Measurements from ENCODE around the gene SAMHD1. TPM values are rescaled to one million over a fixed set of nuclear protein-coding genes. Genes with fewer than 3 reads are reported as not detected.

The SAMHD1 gene
- total RNA-seq, 1 donor from 2014 or later = 22.0 TPM

DNA sequence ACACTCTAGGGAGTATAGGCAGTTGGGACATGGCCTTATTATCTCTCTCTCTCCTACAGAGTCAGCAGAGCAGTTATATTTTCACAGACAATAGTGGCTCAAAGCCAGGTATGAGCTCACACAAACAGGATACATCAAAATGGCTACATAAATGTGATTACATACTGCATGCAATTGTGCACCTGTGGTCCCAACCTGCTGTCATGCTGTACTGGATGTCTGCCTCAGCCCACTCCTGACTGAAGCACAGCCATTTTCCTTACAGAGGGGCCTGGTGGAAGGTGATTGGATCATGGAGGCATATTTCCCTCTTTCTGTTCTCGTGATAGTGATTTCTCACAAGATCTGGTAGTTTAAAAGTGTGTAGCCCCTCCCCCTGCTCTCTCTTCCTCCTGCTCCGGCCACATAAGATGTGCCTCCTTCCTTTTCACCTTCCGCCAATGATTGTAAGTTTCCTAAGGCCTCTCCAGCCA, 37.0 kb upstream of the SAMHD1 start:
- DNase-seq (ENCODE audit: low read depth) = no peak
- TF ChIP-seq CTCF (conservative IDR thresholded peaks at IDR 0.05; ENCODE audit: low read depth, low read length) = no peak

DNA sequence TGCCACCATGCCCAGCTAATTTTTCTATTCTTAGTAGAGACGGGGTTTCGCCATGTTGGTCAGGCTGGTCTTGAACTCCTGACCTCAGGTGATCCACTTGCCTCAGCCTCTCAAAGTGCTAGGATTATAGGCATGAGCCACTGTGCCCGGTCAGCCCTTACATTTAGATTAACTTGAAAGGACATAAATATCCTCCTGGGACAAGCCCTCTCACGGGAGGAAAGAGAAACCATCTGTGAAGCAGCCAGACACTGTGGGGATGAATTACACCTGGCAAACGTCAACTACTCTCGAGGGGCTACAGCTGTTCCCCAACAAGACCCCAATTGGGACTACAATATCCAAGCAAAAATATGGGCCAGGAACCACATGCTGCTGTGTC, 32.7 kb upstream of the SAMHD1 start:
- no peak for TF ChIP-seq CTCF (conservative IDR thresholded peaks at IDR 0.05; ENCODE audit: low read depth, low read length)
- no peak overlapping the region for H3K4me3 ChIP-seq (ENCODE audit: low read depth, low read length)
- DNase-seq (ENCODE audit: low read depth) = no peak

More for the DNA sequence above, 37.0 kb upstream of the SAMHD1 start:
- H3K4me3 ChIP-seq (ENCODE audit: low read depth, low read length) = no peak overlapping the region

DNA sequence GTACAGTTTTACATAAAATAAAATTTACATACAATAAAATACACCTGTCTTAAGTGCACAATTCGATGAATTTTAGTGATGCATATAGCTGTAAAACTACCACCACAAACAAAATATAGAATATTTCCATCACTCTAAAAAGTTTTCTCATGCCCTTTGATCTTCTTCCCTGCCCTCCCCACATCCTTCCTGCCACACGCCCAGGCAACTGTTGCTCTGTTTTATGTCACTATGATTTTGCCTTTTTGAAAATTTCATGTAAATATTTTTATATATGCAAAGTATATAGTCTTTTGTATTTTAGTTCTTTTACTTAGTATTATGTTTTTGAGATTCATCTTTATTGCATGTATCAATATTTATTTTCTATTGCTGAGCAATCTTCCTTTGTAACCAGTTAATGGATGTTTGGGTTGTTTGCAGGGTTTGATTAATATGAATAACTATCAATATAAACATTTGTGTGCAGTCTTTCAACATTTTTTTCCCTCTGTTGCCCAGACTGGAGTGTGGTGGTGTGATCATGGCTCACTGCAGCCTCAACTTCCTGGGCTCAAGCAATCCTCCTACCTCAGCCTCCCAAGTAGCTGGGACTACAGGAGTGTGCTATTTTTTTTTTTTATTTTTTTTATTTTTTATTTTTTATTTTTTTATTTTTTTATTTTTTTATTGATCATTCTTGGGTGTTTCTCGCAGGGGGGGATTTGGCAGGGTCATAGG, 23.8 kb upstream of the SAMHD1 start:
- H3K4me3 ChIP-seq (ENCODE audit: low read depth, low read length) = no peak overlapping the region
- no peak for TF ChIP-seq CTCF (conservative IDR thresholded peaks at IDR 0.05; ENCODE audit: low read depth, low read length)
- DNase-seq (ENCODE audit: low read depth) = no peak

DNA sequence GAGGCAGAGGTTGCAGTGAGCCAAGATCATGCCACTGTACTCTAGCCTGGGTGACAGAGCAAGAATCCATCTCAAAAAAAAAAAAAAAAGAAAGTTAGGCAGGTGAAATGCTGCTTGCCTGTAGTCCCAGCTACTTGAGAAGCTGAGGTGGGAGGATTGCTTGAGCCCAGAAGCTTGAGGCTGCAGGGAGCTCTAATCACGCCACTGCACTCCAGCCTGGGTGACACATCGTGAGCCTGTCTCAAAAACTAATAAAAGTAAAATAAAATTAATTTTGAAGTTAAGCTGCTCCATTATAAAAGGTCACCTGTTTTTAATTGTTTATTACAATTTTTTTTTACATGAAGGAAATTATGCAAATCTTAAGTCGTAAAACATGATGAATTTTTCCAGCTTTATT, 23.2 kb upstream of the SAMHD1 start:
- DNase-seq (ENCODE audit: low read depth) = no peak
- no peak for TF ChIP-seq CTCF (conservative IDR thresholded peaks at IDR 0.05; ENCODE audit: low read depth, low read length)
- no peak overlapping the region for H3K4me3 ChIP-seq (ENCODE audit: low read depth, low read length)

DNA sequence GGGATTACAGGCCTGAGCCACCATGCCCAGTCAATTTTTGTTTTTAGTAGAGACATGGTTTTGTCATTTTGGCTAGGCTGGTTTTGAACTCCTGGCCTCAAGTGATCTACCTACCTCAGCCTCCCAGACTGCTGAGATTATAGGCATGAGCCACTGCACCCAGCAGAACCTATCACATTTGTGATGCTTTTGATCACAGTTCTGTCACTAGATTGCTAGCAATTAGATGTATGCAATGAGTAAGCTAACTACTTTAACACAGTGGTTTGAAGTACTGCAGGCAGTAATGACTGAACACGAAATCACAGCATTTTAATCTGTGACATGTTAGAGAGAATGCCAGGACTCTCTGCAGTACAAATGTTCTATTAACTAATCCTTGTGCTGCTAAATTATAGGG, 19.6 kb upstream of the SAMHD1 start:
- no peak for DNase-seq (ENCODE audit: low read depth)
- no peak for TF ChIP-seq CTCF (conservative IDR thresholded peaks at IDR 0.05; ENCODE audit: low read depth, low read length)
- no peak overlapping the region for H3K4me3 ChIP-seq (ENCODE audit: low read depth, low read length)

GRCh38 chr20:36969478-36970186, 18.1 kb upstream of the SAMHD1 start:
- H3K4me3 ChIP-seq (ENCODE audit: low read depth, low read length) = no peak overlapping the region
- TF ChIP-seq CTCF (conservative IDR thresholded peaks at IDR 0.05; ENCODE audit: low read depth, low read length) = no peak
- DNase-seq (ENCODE audit: low read depth) = no peak

All from epithelial cell of proximal tubule (primary cell).